Gastroesophageal sphincter (tissue), 4 donors: ENCODE data around the gene SRRM4. TPM values are rescaled to one million over a fixed set of nuclear protein-coding genes. Genes with fewer than 3 reads are reported as not detected.

ENCODE experiments used
- ATAC-seq: fragments of 150-250 bp; one replicate; pipeline ENCODE4 v1.9.1; 2016; ENCODE audit warnings: mild to moderate bottlenecking, moderate library complexity
- H3K27ac ChIP-seq, 4 donors: fragments of 200-600 bp; sonication (generic) in 3 of 4; 1 replicate in 3 of 4; 2 replicates in 1 of 4; pipeline ENCODE4 v1.5.1; 2016 to 2019
- H3K27me3 ChIP-seq: fragments of 200-600 bp; sonication (generic); one replicate; pipeline ENCODE4 v1.5.1; 2019
- H3K36me3 ChIP-seq, 2 donors: fragments of 200-600 bp; sonication (generic); one replicate each; pipeline ENCODE4 v1.5.1; 2019; ENCODE audit warnings: control low read depth in 1 of 2
- H3K4me1 ChIP-seq, 3 donors: fragments of 200-600 bp; sonication (generic); 1 replicate in 2 of 3; 2 replicates in 1 of 3; pipeline ENCODE4 v1.5.1; 2016 to 2019; ENCODE audit warnings: control low read depth in 2 of 3
- H3K4me3 ChIP-seq, 2 donors: fragments of 200-600 bp; sonication (generic); one replicate each; pipeline ENCODE4 v1.5.1; 2019; ENCODE audit warnings: mild to moderate bottlenecking in 1 of 2, moderate library complexity in 1 of 2
- H3K9me3 ChIP-seq, 3 donors: fragments of 200-600 bp; sonication (generic); one replicate each; pipeline ENCODE4 v1.5.1; 2017 to 2019; ENCODE audit warnings: control low read depth in 2 of 3
- CTCF ChIP-seq, 4 experiments: fragments of 200-600 bp in 2 of 4; fragments of 450-650 bp in 2 of 4; sonication (generic) in 1 of 4; IDR thresholded peaks; one replicate each; pipeline ENCODE4 v1.5.1; 2017 to 2019; ENCODE audit warnings: antibody characterized with exemption in 4 of 4, mild to moderate bottlenecking in 2 of 4, moderate library complexity in 2 of 4
- EP300 ChIP-seq: sonication (generic); formaldehyde crosslinking; IDR thresholded peaks from one replicate; pipeline ENCODE4 v1.6.1; 2017; ENCODE audit warnings: antibody characterized with exemption, mild to moderate bottlenecking
- POLR2A ChIP-seq, 2 donors: fragments of 450-650 bp; IDR thresholded peaks; one replicate each; pipeline ENCODE4 v1.6.1; 2017; ENCODE audit warnings: antibody characterized with exemption in 2 of 2, mild to moderate bottlenecking in 2 of 2, moderate library complexity in 1 of 2
- POLR2AphosphoS5 ChIP-seq: sonication (generic); formaldehyde crosslinking; IDR thresholded peaks from one replicate; pipeline ENCODE4 v1.6.1; 2017; ENCODE audit warnings: antibody characterized with exemption
- WGBS, 2 donors: methylation state at CpG; one replicate each; pipeline ENCODE4 v1.1.5; 2018; ENCODE audit warnings: low coverage in 1 of 2; 5-methylcytosine and 5-hydroxymethylcytosine counted together
- total RNA-seq, 4 donors: library from RNA; depleted of rRNA; stranded (reverse); fragments of >200 nt; gene quantifications; one replicate each; pipeline ENCODE4 v1.1.0, GENCODE V29; 2016

The SRRM4 gene
- total RNA-seq, 4 donors from 2014 or later, result 0.04 TPM; not detected in 3

DNA sequence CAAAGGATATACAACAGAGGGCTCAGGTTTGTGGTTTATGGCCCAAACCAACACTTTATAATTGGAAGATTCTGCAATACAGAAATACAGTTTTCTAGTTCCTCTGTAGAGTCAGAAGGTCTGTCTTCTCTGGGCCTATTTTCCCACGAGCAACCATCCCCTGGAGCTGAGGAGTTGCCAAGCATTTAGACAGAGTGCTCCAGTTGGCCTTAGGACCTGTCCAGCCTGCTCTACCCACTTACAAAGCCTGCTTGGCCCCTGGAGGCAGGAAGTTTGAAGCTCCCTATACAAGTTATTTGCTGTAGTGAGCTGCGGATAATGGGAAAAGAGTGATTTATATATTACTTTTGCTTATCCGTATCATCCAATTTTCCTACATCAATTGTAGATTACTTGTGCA, 136.6 kb downstream of the SRRM4 start:
- WGBS, 2 donors, result 77 to 90% methylated on average over 3 of the region's 3 CpGs
- Histone ChIP-seq H3K27ac (no peak overlapping the region), H3K27me3 (no peaks in the 10 kb centered on the region), H3K4me1 (no peaks in the 10 kb centered on the region), H3K36me3 (no peaks in the 10 kb centered on the region), H3K4me3 (no peak overlapping the region), H3K9me3 (no peaks in the 10 kb centered on the region)
- TF ChIP-seq POLR2A (IDR thresholded peaks at IDR 0.05), result no peak
- TF ChIP-seq POLR2AphosphoS5, result no peak
- no peak for TF ChIP-seq EP300
- no peak for TF ChIP-seq CTCF (IDR thresholded peaks at IDR 0.05)
- ATAC-seq, result no peak

DNA sequence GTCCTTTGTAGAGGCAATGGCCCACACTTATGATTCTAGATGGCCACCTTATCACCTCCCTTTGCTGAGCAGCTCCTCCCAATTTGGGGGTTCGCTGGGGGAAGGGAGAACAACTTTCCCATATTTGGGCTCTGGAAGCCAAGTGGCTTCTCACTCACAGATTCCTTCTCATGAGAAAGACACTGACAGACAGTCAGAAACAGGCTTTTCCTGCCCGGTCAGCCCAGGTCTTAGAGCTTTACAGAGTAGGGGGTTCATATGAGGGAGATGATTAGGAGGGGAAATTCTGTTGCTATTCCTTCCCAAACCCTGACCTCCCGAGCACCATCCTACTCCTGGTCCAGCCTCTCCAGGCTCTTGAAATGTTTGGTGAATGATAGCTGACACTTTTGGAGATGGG, 137.3 kb downstream of the SRRM4 start:
- ATAC-seq, result no peak
- TF ChIP-seq CTCF (IDR thresholded peaks at IDR 0.05) (no peak), POLR2A (IDR thresholded peaks at IDR 0.05) (no peak), POLR2AphosphoS5 (no peak), EP300 (no peak)
- H3K4me1 ChIP-seq, result no peaks in the 10 kb centered on the region
- H3K9me3 ChIP-seq, result no peaks in the 10 kb centered on the region
- H3K27ac ChIP-seq, result no peak overlapping the region
- 81 to 90% methylated on average over 2 to 3 of the region's 3 CpGs for WGBS, 2 donors
- no peak overlapping the region for H3K4me3 ChIP-seq
- no peaks in the 10 kb centered on the region for H3K36me3 ChIP-seq
- no peaks in the 10 kb centered on the region for H3K27me3 ChIP-seq

DNA sequence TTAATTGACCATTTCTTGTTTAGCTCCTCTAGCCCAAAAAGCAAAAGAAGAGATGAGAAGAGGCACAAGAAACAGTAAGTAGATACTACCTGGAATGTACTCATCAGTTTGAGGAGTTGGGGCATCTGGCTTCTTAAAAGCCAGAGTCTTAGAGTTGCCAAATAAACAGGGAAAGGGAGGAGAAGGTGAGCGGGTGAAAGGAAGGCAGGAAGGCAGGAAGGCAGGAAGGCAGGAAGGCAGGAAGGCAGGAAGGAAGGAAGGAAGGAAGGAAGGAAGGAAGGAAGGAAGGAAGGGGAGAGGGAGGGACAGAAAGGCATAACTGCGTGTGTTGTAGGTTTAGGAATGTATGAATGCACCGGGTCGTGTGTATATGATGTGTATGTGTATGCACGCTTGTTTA, 140.7 kb downstream of the SRRM4 start:
- 61 to 71% methylated on average over 5 of the region's 5 CpGs for WGBS, 2 donors
- no peak for ATAC-seq

GRCh38 chr12:119122751-119123150, 141.4 kb downstream of the SRRM4 start:
- Histone ChIP-seq H3K27me3 (no peaks in the 10 kb centered on the region), H3K4me1 (no peaks in the 10 kb centered on the region), H3K9me3 (no peaks in the 10 kb centered on the region), H3K36me3 (no peaks in the 10 kb centered on the region), H3K27ac (no peak overlapping the region), H3K4me3 (no peak overlapping the region)
- ATAC-seq, result no peak
- 35 to 65% methylated on average over 4 of the region's 4 CpGs for WGBS, 2 donors
- TF ChIP-seq POLR2A (IDR thresholded peaks at IDR 0.05), result no peak
- no peak for TF ChIP-seq CTCF (IDR thresholded peaks at IDR 0.05)
- TF ChIP-seq POLR2AphosphoS5, result no peak
- TF ChIP-seq EP300, result no peak

More for the DNA sequence above, 140.7 kb downstream of the SRRM4 start:
- H3K27ac ChIP-seq, result no peak overlapping the region
- H3K4me3 ChIP-seq, result no peak overlapping the region
- H3K36me3 ChIP-seq, result no peaks in the 10 kb centered on the region
- H3K27me3 ChIP-seq, result no peaks in the 10 kb centered on the region
- TF ChIP-seq EP300 (no peak), CTCF (IDR thresholded peaks at IDR 0.05) (no peak), POLR2AphosphoS5 (no peak)
- no peaks in the 10 kb centered on the region for H3K9me3 ChIP-seq
- no peaks in the 10 kb centered on the region for H3K4me1 ChIP-seq

DNA sequence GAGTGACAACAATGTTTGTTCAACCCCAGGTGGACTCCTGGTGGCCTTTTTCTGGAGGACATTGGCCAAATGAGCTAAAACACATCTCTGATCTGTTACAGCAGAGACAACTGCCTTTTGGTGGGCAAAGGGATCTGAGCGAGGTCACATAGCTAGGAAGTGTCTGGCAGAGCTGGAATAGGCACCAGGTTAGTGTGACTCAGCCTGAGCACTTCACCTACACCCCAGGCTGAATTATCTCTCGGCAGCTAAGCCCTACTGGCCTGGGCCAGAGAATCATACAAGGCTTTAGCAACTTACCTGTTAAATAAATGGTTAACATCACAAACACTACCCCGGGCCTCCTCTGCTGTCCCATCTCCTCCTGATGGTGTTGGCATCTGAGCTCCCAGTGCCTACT, 147.2 kb downstream of the SRRM4 start:
- H3K36me3 ChIP-seq, result no peaks in the 10 kb centered on the region
- TF ChIP-seq POLR2A (IDR thresholded peaks at IDR 0.05), result no peak
- H3K27ac ChIP-seq, result no peak overlapping the region
- no peaks in the 10 kb centered on the region for H3K27me3 ChIP-seq
- 58 to 70% methylated on average over 2 of the region's 3 CpGs for WGBS, 2 donors
- no peak overlapping the region for H3K4me3 ChIP-seq
- H3K4me1 ChIP-seq, result no peaks in the 10 kb centered on the region
- peaks cover 0 to 19% (median 0%) of the 10 kb centered on the region in 3 donors for H3K9me3 ChIP-seq
- ATAC-seq, result no peak
